Cardiac fibroblast (primary cell): ENCODE results near the gene CCDC77.

Experiments
- DNase-seq, 2 donors: peaks; one replicate each; pipeline versions ENCODE4 v3.0.0 to v3.0.0-alpha.2; 2010; ENCODE audit warnings: low read depth in 2 of 2
- H3K4me3 ChIP-seq, 2 donors: replicated peaks in 1 of 2; 1 replicate in 1 of 2; 2 replicates in 1 of 2; pipeline ENCODE4 v1.5.1; 2011; ENCODE audit warnings: low read depth in 2 of 2, low read length in 2 of 2, mild to moderate bottlenecking in 2 of 2, moderate library complexity in 1 of 2
- CTCF ChIP-seq: IDR thresholded peaks from one replicate; pipeline ENCODE4 v1.5.1; 2011; ENCODE audit warnings: low read depth, mild to moderate bottlenecking, low read length, inconsistent platforms

CCDC77 gene

GRCh38 chr12:467591-467990 lies 66.1 kb downstream of the CCDC77 start:
- no peak overlapping the region for H3K4me3 ChIP-seq
- TF ChIP-seq CTCF = no peak
- DNase-seq = no peak

GRCh38 chr12:468671-469389 lies 67.4 kb downstream of the CCDC77 start:
- no peak overlapping the region for H3K4me3 ChIP-seq
- DNase-seq = no peak

GRCh38 chr12:470133-470532 lies 68.7 kb downstream of the CCDC77 start:
- no peak overlapping the region for H3K4me3 ChIP-seq
- no peak for DNase-seq
- TF ChIP-seq CTCF = no peak

More at GRCh38 chr12:468671-469389, 67.4 kb downstream of the CCDC77 start:
- TF ChIP-seq CTCF = no peak

- no peak for TF ChIP-seq CTCF
- DNase-seq = no peak
- H3K4me3 ChIP-seq = no peak overlapping the region
These were observed 71.8 kb downstream of the CCDC77 start for GRCh38 chr12:473198-473597.

- peak in 1 of 2 donors; percentile 6 for DNase-seq
- TF ChIP-seq CTCF = no peak
- H3K4me3 ChIP-seq = no peak overlapping the region
These were observed 72.6 kb downstream of the CCDC77 start for GRCh38 chr12:473863-474577.

GRCh38 chr12:475286-475685 lies 73.8 kb downstream of the CCDC77 start:
- TF ChIP-seq CTCF = no peak
- no peak for DNase-seq
- H3K4me3 ChIP-seq = no peak overlapping the region
